Epidermal melanocyte (primary cell): ENCODE data around the gene CD6.
"Not testable (repeated sequence)": the region's sequence is repeated elsewhere in the genome, so short reads cannot be mapped to it uniquely, and the experiment has no call there.

Experiments
- DNase-seq: peaks from one replicate; pipeline ENCODE4 v3.0.0; 2011; ENCODE audit warnings: low spot score; ENCODE audit not compliant: insufficient read length

CD6 gene

DNA sequence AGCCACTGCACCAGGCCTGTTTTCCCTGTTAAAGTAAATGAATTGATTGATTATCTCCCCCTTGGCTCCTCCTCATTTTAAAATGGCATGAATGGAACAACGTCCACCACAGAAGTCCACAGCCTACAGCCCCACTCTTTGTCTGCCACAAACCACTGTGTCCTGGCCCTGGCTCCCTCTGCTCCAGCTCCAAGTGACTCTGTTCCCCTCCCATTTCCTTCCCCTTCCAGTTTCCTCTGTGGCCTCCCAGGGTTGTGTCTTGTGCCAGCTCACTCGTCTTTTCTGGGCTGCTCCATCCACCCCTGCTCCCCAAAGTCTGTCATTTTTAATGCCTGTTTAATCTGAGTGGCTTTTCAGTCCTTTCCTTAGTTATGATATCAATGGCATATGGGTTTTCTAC lies 78.4 kb downstream of the CD6 start:
- no peak for DNase-seq

DNA sequence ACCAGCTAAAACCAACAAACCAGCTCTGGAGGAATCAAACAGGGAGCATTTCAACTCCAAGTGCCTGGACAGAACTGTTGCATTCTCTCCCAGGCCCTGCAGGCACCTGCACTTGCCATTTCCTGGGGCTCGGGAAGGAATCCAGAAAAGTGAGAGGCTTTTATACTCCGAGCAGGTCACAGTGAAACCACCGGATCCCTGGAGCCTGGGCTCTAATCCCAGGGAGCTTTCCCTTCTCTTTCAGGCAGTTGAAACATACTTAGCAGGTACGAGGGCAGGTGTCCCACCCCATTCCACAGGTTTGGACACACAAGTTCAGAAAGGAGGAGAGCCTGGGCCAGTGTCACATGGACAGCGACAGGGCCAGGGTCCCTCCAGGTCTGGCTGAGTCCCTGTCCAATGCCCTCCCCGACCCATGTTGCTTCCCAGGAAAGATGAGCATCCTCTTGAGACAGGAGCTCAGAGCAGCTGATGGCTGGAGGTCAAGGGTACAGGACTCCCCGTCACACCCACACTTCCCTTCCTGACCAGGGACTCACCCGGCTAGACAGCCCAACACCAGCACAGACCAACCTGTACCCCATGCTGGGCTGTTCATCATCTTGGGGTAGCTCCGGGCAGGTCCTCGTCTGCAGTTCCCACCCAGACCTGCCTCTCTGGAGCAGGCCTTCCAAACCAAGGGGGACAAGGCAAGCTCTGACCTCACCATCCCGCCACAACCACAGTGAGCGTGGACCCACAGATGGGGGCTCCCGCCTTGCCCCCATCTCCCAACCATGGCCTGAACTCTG lies 80.9 kb downstream of the CD6 start:
- DNase-seq = no peak

DNA sequence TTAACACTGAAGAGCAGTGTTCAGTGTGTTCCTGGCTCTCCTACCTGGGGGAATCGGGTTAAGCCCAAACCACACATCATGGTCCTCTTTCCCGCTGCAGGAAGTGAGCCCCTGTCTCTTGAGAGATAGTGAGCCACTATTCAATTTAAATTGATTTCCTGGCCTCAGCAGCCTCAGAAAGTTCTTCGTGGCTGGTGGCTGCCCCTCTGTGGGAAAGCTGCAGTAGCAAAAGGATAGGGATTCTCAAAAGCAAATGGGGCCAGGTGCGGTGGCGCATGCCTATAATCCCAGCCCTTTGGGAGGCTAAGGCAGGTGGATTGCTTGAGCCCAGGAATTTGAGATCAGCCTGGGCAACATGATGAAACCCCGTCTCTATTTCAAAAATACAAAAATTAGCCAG lies 81.7 kb downstream of the CD6 start:
- no peak for DNase-seq

DNA sequence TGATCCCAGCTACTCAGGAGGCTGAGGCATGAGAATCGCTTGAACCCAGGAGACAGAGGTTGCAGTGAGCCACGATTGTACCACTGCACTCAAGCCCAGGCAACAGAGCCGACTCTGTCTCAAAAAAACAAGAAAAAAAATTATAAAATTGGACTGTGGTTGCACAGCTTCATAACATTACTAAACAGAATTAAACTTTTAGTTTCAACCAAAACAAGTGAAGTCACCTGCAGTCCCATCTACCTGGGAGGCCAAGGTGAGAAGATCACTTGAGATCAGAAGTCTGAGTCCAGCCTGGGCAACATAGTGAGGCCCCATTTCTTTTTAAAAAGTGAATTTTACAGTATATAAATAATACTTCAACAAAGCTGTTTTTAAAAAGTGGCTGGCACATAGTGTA lies 83.0 kb downstream of the CD6 start:
- no peak for DNase-seq

DNA sequence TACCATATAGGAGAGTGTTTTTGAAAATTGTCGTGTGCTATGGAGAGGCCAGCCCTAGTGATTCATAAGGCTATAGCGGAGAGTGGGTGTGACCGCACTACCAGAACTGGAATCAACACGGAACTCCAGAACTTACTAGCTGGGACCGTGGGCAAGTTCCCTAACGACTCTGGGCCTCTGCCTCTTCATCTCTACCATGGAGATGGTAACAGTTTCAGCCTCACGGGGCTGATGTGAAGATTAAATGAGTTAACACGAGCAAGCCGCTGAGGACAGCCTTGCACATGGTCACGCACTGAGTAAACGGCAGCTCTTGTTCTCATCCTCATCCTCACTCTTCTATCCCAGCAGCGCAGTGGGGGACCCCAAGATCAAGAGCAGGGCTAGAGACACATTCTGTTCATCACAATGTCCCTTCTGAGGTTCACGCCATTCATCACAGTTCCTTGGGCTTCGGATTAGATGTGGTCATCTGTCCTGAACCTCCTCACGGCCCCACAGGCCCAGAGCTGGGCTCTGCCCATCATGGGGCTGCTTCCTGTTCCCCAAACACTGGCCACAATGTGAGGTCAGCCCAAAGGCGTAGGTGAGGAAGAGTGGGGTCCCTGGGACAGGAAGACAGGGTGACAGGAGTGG lies 83.6 kb downstream of the CD6 start:
- DNase-seq = no peak

DNA sequence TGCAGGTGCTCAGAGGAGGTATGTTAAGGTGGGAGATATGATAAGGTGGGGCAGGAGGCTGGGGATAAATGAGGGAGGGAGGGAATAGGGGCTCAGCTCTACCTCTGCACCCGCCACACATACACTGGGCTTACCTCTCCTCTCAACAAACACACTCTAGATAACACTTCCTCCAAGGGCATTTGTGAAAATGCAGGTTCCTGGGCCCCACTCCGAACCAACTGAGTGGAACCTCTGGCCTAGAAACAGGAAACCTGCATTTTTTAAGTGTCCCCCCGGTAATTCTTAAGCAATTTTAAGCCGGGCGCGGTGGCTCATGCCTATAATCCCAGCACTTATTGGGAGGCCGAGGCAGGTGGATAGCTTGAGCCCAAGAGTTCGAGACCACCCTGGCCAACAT lies 84.3 kb downstream of the CD6 start:
- no peak for DNase-seq

DNA sequence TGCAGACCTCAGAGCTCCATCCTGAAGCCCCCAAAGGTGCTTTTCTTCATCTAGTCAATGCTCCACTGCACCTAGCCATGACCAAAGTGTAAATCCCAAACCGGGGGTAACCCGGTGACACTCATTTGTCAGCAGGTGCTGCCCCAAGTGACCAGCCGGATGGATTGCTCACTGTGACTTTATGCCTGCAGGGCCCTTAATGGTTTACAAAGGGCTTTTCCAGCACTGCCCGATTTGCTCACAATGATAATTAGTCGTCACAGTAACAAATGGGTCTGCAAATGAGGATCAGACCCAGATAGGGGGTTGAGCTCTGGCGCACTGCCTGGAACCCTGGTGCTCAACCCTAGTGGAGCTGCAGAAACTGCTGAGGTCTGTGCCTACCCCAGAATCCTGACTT lies 85.1 kb downstream of the CD6 start:
- no peak for DNase-seq

DNA sequence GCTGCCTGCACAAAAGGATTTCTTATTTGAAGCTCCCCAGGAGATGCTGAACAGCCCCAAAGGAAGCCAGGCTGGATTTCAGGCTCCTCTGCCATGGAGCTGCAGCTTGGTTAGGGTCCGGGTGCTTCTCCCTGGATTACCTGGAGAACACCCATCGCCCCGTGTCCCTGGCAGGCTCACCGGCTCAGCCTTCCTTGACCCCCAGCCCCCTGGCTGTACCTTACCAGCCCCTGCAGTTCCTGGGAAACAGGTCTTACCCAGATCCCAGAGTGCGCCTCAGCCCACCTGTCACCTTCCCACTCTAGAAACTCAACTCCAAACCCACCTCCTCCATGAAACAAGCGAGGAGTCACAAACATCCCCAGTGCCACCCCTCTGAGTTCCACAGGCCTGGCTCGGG lies 85.5 kb downstream of the CD6 start:
- DNase-seq = no peak

DNA sequence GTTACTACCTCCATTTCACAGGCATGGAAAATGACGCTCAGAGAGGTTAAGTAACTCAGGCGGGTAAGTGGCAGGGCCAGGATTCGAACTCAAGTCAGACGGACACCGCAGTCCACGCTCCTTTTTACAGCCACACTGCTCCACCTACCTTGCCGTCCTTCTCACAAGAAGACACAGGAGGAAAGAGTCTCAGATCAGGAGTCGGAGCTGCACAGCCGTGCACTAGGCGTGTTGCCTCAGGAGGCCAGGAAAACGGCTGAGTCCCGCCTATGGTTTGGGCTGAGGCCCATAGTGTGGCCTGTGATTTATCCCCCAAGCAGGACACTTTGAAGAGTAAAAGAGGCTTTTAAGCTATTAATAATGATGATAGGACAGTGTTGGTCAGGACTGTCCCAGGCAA lies 86.1 kb downstream of the CD6 start:
- no peak for DNase-seq

DNA sequence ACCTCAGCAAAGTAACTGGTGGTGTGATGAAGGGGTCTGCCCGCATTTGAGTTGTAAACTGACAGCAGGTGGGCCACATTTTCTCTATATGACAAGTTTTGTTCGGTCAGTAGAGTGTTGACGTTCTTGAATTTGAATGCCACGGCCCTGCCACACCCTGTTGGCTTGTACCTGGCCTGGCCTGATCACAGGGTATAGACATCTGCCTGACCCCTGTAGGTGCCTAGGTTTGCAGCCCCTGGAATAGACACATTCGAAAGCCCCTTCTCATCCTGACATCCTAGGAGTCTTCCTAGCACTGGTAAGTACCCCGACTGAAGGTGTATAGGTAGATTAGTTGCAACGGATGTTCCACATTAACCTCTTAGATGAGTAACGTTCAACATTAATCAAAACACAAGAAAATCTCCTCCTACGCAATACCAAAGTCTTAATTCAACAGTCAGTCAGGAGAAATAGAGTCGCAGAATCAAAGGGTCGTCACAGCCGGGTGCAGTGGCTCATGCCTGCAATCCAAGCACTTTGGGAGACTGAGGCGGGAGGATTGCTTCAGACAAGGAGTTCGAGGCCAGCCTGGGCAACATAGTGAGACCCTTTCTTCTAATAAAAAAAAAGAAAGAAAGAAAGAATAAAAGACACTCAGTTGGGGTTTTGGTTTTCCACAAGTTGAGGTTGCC lies 87.2 kb downstream of the CD6 start:
- DNase-seq = no peak

DNA sequence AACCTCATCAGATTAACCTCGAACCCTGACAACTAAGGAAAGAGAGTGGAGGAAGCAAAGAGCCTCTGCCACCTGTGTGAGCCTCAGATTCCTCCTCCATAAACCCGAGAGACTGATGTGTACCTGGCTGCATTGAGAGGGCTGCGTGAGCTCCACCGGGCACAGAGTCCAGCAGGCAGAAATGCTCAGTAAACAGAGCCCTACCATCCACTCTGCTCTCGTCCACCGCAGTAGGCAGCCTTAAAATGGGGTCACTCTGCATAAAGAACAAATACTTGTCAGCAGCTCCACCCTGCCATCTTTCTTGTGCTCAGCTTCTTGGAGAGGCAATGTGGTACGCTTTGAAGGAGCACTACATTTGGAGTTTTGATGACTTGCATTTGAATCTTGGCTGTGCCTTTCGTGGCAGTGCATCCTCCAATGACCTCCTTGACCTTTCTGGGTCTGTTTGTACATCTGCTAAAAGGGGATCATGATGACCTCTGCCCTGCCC lies 87.8 kb downstream of the CD6 start:
- DNase-seq = no peak

DNA sequence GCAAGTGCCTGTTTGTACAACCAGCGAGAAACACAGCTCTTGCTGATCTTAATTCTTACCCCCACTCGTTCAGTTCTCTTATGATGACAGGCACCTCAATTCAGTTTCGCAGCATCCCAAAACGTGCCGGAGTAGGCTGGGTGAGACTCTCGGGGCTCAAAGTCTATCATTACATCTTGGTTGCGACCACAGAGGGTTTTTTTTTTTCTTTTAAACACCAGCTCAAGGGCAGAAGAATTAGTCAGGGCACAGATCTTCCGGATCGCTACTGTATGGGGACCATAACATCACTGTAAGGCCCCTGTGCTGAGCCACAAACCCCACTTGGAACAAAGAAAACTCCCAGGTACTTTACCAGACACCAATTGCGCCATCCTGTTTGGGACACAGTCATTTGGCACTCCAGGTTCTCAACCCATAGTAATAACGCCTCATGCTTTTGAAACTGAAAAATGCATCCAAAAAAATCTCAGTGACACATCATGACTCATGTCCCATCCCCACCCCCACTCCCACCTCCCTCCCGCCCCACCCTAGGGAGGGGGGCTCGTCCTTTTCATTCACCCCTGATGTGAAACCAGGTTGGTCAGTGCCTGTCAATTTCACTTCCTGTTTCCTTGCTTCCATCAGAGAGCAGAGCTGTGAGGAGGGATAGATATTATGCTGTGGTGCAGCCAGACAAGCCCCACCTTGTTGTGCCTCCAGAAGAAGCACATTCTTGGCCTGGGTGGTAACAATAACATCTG lies 89.8 kb downstream of the CD6 start:
- no peak for DNase-seq

DNA sequence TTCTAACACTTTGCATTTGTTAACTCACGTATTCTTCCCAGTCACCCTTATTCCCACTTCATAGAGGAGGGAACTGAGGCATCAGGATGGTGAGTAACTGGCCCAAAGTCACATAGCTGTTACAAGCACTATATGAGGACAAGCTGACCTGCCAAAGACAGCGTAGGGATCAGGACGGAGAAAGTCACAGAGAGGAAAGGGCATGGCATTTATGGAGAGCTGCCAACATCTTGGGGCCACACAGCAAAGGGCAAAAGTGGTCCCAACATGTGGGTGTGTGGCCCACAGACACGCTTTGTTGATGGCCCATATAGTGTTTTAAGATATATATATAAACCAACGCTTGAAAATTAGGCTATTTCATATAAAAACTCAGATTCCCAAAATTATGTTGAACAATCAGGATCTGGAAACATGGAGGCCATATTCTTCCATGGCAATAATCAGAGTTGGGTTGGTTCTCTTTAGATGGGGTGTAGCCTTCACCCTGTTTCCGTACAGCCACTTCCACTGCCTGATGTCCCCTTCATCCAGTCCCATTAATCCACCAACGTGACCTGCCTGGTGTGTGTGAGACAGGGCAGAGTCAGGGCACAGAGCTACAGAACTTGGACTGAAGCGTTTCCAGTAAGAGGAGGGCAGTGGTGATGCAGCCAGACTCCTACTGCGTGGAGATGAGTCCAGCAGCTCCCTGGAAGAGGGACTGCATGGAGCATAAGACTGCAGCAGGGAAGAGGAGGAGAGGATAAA lies 90.9 kb downstream of the CD6 start:
- no peak for DNase-seq

DNA sequence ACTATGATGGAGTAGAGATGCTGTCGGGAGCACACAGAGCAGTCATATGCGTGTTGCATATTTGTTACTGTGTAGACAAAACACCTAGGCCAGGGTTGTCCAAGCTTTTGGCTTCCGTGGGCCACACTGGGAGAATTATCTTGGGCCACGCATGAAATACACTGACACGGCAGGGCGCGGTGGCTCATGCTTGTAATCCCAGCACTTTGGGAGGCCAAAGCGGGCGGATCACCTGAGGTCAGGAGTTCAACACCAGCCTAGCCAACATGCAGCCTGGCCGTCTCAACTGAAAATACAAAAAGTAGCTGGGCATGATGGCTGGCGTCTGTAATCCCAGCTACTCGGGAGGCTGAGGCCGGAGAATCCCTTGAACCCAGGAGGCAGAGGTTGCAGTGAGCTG lies 93.8 kb downstream of the CD6 start:
- DNase-seq = not testable (repeated sequence)

DNA sequence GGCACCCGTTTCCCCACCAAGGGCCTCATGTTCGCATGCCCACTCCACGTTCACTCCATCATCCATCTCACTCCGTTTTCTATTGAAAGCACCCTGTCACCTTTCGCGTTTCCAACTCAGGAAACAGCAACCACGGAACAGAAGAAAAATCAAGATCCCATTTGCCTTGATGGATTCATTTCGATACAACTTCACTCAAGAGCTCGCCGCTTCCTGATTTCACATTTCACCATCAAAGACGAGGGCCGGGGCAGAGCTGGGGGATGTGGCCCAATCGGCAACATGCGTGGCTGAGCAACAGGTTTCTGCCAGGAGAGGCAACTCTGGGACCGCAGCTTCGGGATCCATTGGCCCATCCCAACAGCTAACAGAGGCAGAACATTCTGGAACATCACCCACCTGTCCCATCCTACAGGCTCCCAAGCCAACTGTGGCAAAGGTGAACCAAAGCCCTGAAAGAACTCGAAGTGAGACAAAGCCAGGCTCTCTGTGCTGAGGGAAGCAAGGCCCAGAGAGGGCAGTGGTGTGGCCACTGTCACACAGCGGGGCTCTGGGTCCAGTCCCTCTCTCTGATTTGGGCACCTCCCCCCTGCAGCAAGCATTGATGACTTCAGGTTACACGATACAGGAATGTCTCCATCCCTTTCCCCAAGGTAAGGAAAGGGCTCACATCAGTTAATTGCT lies 94.6 kb downstream of the CD6 start:
- DNase-seq = no peak

DNA sequence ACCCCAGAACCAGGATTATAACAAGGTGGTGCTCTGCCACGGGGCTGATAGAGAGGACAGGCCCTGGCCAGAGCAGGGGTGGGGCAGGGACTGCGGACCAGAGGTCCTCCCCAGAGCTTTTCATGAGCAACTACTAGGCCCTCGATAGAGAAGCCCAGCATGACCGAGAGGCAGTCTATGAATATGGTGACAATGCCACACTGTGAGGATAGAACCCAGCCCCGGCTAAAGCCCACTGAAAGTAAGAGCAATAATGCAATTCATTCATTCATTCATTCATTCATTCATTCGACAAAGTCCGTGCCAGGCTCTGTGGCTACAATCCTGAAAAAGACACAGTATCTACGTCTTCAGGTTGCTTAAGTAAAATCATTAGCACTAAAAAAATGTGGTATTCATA lies 95.2 kb downstream of the CD6 start:
- DNase-seq = no peak

DNA sequence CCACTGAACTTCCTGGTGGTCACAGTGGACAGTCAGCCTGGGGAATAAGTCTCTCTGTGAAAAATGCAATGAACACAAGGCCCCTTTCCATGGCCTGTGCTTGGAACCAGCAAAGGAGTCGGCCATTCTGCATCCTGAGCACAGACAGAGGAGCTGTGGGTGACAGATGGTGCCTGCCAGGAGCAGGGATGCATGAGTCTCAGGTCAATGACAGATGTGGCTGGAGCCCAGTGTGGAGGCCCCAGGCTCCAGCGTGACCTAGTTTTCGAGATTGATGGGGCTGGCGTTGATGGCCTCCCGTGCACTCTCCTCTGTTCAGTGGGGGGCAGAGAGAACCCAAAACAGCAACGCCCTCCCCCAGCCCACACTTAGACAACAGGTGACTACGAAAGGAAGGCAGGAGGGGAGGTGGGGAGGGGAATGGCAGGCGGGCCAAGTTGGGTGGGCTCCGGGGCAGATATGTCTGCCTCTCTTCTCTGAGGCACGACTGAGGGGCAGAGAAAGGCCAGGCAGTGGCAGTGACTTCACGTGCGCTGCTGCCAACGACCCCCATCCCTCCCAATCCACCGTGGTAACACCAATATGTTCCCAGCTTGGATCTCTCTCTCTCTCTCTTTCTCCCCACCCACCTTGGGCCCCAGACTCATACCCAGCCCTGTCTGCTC lies 96.4 kb downstream of the CD6 start:
- no peak for DNase-seq

DNA sequence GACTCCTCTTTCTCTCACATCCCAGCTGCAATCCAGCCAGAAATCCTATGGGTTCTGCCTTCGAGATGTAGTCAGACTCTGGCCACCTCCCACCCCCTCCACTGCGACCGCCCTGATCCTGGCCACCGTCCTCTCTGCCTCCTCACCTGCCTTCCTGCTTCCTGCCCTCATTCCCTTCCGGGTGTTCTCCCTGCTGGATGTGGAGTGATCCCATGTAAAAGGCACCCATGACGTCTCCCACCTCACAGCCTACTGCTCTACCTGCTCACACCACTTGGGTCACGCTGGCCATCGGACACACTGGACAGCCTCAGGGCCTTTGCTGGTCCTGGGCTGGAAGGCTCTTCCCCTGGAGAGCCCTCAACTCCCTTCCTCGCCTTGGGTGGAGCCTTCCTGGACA lies 97.1 kb downstream of the CD6 start:
- DNase-seq = no peak

DNA sequence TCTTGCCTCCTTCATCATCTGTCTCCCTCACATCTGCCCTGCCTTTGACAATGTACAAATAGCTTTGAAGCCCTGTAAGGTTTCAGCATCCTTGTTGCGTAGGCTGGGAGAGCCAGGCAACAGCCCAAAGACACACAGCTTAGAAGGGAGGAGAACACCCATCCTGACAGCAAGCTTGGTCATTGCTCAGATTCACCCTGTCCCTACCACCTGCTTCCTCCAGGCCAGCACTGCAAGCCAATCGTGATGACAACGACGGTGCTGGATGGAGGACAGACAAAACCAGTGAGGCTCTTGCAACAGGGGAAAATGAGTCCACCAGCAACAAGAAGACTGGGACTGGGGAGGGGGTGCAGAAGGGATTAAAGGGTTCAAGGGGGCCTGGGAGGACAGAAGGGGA lies 97.9 kb downstream of the CD6 start:
- DNase-seq = no peak
